Panc1 (cell line): Measurements from ENCODE around the gene TTF2. TPM values are rescaled to one million over a fixed set of nuclear protein-coding genes. Genes with fewer than 3 reads are reported as not detected.

Source experiments
- ATAC-seq: fragments of 200-7000 bp; cut with Tn5 transposase; 2 replicates; pipeline ENCODE4 v1.9.1; 2020; ENCODE audit warnings: mild to moderate bottlenecking, moderate library complexity
- BruUV-seq: library from RNA; stranded (reverse); fragments of 400-500 nt; replicated peaks from 2 replicates; lab custom pipeline; 2021; lab: Mats Ljungman, UMichigan
- CTCF ChIA-PET: fragments of 300-600 bp; sonication (Branson Sonifier 250); formaldehyde crosslinking; loops from one replicate; lab custom pipeline; 2022; ENCODE audit warnings: antibody characterized with exemption; lab: Charles Lee
- POLR2A ChIA-PET: fragments of 300-600 bp; sonication (Branson Sonifier 250); formaldehyde crosslinking; loops from one replicate; lab custom pipeline; 2022; ENCODE audit warnings: antibody characterized with exemption; lab: Charles Lee
- DNase-seq: peaks from one replicate; pipeline ENCODE4 v3.0.0-alpha.2; 2010; ENCODE audit warnings: low read depth, low spot score
- H3K27ac ChIP-seq: 2 replicates; pipeline ENCODE4 v1.5.1; 2011; ENCODE audit warnings: mild to moderate bottlenecking, low read length, inconsistent platforms
- H3K27me3 ChIP-seq: fragments of 200-500 bp; sonication (Bioruptor generic); 2 replicates; pipeline ENCODE4 v1.6.0; 2014; ENCODE audit warnings: low read length, inconsistent platforms; ENCODE audit not compliant: control insufficient read depth, insufficient read depth
- H3K36me3 ChIP-seq: fragments of 200-500 bp; sonication (Bioruptor generic); 2 replicates; pipeline ENCODE4 v1.5.1; 2014; ENCODE audit warnings: inconsistent platforms, mild to moderate bottlenecking, low read length, moderate library complexity; ENCODE audit not compliant: control insufficient read depth, insufficient read depth
- H3K4me1 ChIP-seq: 2 replicates; pipeline ENCODE4 v1.5.1; 2011; ENCODE audit warnings: inconsistent platforms, mild to moderate bottlenecking, low read length, moderate library complexity; ENCODE audit not compliant: control insufficient read depth, insufficient read depth
- H3K4me3 ChIP-seq, 2 experiments: 2 replicates each; pipeline ENCODE4 v1.5.1; 2011 to 2012; ENCODE audit warnings: low read depth in 2 of 2, low read length in 2 of 2, mild to moderate bottlenecking in 2 of 2, inconsistent platforms in 1 of 2, moderate library complexity in 1 of 2
- H3K9me3 ChIP-seq: fragments of 200-500 bp; sonication (Bioruptor generic); 2 replicates; pipeline ENCODE4 v1.5.1; 2014; ENCODE audit warnings: low read depth, mild to moderate bottlenecking, inconsistent platforms, low read length, moderate library complexity; ENCODE audit not compliant: control insufficient read depth, insufficient read depth
- POLR2AphosphoS5 ChIP-seq: IDR thresholded peaks from 2 replicates; pipeline ENCODE4 v1.6.1; 2012; ENCODE audit warnings: mild to moderate bottlenecking, low read depth, low read length, moderate library complexity
- SIN3A ChIP-seq: IDR thresholded peaks from 2 replicates; pipeline ENCODE4 v1.6.1; 2012; ENCODE audit warnings: low read depth, mild to moderate bottlenecking, low read length, moderate library complexity, borderline replicate concordance; ENCODE audit not compliant: insufficient read depth
- TCF7L2 ChIP-seq: IDR thresholded peaks from 2 replicates; pipeline ENCODE4 v1.6.1; 2011; ENCODE audit warnings: mild to moderate bottlenecking, low read depth, low read length, inconsistent platforms
- in situ Hi-C: cut with HindIII; loops from 2 replicates; pipeline ENCODE4 v1.10.0; 2016; ENCODE audit warnings: low sequenced_read_pairs, low pct_unique_long_range_greater_than_20kb
- intact Hi-C: fragments of 100-400 bp; cut with micrococcal nuclease; formaldehyde crosslinking; loops from one replicate; pipeline ENCODE4 v1.10.0; 2022; ENCODE audit not compliant: unreplicated experiment
- total RNA-seq: library from RNA; stranded (reverse); gene quantifications from one replicate; pipeline ENCODE4 v1.2.1, GENCODE V29; 2021; ENCODE audit not compliant: unreplicated experiment
- TF ChIP-seq, protein P1 (sequence below), 2 experiments: IDR thresholded peaks; 2 replicates each; pipeline ENCODE4 v1.6.1; 2011 to 2012; ENCODE audit warnings: low read depth in 2 of 2, control low read depth in 1 of 2, low read length in 1 of 2, mild to moderate bottlenecking in 1 of 2, moderate library complexity in 1 of 2; ENCODE audit not compliant: insufficient read depth in 1 of 2
- TF ChIP-seq, protein P2 (sequence below): fragments of 450-650 bp; IDR thresholded peaks from 2 replicates; pipeline ENCODE4 v1.5.1; 2017; ENCODE audit warnings: mild to moderate bottlenecking

Gene TTF2
- total RNA-seq, 1 experiment from 2014 or later, result 32.7 TPM

DNA sequence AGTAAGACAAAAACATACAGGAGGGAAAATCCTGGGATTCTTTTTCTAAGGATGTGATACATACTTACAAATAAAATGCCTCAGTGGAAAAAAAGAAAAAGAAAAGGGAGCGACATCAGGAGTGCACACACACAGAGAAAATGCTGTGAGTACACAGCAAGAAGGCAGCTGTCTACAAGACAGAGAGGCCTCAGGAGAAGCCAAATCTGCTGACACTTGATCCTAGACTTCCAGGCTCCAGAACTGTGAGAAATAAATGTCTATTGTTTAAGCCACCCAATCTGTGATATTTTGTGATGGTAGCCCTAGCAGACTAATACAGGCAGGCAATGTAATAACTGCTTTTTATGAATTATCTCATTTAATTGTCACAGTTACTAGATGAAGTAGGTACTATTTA lies 78.4 kb downstream of the TTF2 start:
- intact Hi-C loops, result no loop called here
- BruUV-seq, result no TSS peak

DNA sequence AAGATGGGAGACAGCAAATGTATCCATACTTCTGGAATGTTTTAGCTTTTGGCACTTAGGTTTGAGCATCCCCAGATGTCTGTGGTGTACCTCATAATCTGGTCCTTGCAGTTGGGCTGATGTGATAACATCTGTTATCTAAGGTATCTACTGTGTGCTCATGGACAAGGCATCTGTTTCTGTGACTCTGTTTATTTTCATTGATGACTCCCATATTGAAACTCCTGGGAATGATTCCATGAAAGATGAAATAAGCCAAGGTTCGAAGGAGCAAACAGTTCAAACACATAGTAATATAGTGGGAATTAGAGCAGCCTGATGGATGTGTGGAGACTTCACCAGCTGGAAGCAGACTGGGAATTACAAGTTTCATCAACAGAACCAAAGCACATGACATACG lies 82.1 kb downstream of the TTF2 start:
- in situ Hi-C loops (no loop called here), intact Hi-C loops (no loop called here)
- no peak overlapping the region for H3K4me3 ChIP-seq
- no TSS peak for BruUV-seq
- H3K36me3 ChIP-seq, result no peaks in the 10 kb centered on the region
- no peak for ATAC-seq
- TF ChIP-seq SIN3A, result no peak
- TF ChIP-seq, protein P1, sequence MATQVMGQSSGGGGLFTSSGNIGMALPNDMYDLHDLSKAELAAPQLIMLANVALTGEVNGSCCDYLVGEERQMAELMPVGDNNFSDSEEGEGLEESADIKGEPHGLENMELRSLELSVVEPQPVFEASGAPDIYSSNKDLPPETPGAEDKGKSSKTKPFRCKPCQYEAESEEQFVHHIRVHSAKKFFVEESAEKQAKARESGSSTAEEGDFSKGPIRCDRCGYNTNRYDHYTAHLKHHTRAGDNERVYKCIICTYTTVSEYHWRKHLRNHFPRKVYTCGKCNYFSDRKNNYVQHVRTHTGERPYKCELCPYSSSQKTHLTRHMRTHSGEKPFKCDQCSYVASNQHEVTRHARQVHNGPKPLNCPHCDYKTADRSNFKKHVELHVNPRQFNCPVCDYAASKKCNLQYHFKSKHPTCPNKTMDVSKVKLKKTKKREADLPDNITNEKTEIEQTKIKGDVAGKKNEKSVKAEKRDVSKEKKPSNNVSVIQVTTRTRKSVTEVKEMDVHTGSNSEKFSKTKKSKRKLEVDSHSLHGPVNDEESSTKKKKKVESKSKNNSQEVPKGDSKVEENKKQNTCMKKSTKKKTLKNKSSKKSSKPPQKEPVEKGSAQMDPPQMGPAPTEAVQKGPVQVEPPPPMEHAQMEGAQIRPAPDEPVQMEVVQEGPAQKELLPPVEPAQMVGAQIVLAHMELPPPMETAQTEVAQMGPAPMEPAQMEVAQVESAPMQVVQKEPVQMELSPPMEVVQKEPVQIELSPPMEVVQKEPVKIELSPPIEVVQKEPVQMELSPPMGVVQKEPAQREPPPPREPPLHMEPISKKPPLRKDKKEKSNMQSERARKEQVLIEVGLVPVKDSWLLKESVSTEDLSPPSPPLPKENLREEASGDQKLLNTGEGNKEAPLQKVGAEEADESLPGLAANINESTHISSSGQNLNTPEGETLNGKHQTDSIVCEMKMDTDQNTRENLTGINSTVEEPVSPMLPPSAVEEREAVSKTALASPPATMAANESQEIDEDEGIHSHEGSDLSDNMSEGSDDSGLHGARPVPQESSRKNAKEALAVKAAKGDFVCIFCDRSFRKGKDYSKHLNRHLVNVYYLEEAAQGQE (IDR thresholded peaks at IDR 0.05; ENCODE audit: insufficient read depth in 1 of 2, low read depth in 2 of 2, low read length in 1 of 2), result no peak
- TF ChIP-seq TCF7L2, result no peak
- TF ChIP-seq, protein P2, sequence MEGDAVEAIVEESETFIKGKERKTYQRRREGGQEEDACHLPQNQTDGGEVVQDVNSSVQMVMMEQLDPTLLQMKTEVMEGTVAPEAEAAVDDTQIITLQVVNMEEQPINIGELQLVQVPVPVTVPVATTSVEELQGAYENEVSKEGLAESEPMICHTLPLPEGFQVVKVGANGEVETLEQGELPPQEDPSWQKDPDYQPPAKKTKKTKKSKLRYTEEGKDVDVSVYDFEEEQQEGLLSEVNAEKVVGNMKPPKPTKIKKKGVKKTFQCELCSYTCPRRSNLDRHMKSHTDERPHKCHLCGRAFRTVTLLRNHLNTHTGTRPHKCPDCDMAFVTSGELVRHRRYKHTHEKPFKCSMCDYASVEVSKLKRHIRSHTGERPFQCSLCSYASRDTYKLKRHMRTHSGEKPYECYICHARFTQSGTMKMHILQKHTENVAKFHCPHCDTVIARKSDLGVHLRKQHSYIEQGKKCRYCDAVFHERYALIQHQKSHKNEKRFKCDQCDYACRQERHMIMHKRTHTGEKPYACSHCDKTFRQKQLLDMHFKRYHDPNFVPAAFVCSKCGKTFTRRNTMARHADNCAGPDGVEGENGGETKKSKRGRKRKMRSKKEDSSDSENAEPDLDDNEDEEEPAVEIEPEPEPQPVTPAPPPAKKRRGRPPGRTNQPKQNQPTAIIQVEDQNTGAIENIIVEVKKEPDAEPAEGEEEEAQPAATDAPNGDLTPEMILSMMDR, result no peak
- TF ChIP-seq POLR2AphosphoS5, result no peak
- ChIA-PET POLR2A (no interaction called here), CTCF (no interaction called here)
- no peaks in the 10 kb centered on the region for H3K27me3 ChIP-seq
- no peaks in the 10 kb centered on the region for H3K4me1 ChIP-seq
- H3K27ac ChIP-seq, result no peak overlapping the region
- DNase-seq, result no peak
- H3K9me3 ChIP-seq, result no peaks in the 10 kb centered on the region

More for the DNA sequence above, 78.4 kb downstream of the TTF2 start:
- ChIA-PET POLR2A (no interaction called here), CTCF (no interaction called here)
- Histone ChIP-seq H3K27me3 (no peaks in the 10 kb centered on the region), H3K27ac (no peak overlapping the region), H3K9me3 (no peaks in the 10 kb centered on the region), H3K36me3 (no peaks in the 10 kb centered on the region), H3K4me1 (no peaks in the 10 kb centered on the region), H3K4me3 (no peak overlapping the region)
- TF ChIP-seq TCF7L2 (no peak), POLR2AphosphoS5 (no peak), SIN3A (no peak)
- TF ChIP-seq, protein P2, result no peak
- TF ChIP-seq, protein P1 (IDR thresholded peaks at IDR 0.05; ENCODE audit: insufficient read depth in 1 of 2, low read depth in 2 of 2, low read length in 1 of 2), result no peak
- ATAC-seq (no peak), DNase-seq (no peak)
- in situ Hi-C loops, result no loop called here
